Cardiac muscle cell (in vitro differentiated cells and primary cell): Measurements from ENCODE around the gene SUCLG2. TPM values are rescaled to one million over a fixed set of nuclear protein-coding genes. Genes with fewer than 3 reads are reported as not detected.
A peak's percentile ranks its signal among the peaks of the same experiment; 100 is the strongest.

ENCODE experiments used
- DNase-seq, 2 donors: peaks; one replicate each; pipeline versions ENCODE4 v3.0.0 to v3.0.0-alpha.2; 2010 to 2017; ENCODE audit warnings: low read depth in 1 of 2, low spot score in 1 of 2
- H3K27ac ChIP-seq: fragments of 200-600 bp; sonication (generic); 2 replicates; pipeline ENCODE4 v1.5.1; 2016
- H3K27me3 ChIP-seq: fragments of 200-600 bp; sonication (generic); 2 replicates; pipeline ENCODE4 v1.6.0; 2016; ENCODE audit warnings: control low read depth
- H3K36me3 ChIP-seq: fragments of 200-600 bp; sonication (generic); 2 replicates; pipeline ENCODE4 v1.5.1; 2016; ENCODE audit warnings: control low read depth
- H3K4me1 ChIP-seq: fragments of 200-600 bp; sonication (generic); 2 replicates; pipeline ENCODE4 v1.8.1; 2017; ENCODE audit warnings: low read depth, mild to moderate bottlenecking, mixed run types
- H3K4me3 ChIP-seq: fragments of 200-600 bp; sonication (generic); 2 replicates; pipeline ENCODE4 v1.5.1; 2016; ENCODE audit warnings: mild to moderate bottlenecking
- H3K9me3 ChIP-seq: fragments of 200-600 bp; sonication (generic); 2 replicates; pipeline ENCODE4 v1.5.1; 2017; ENCODE audit warnings: low read depth, mild to moderate bottlenecking, control low read depth
- CTCF ChIP-seq: IDR thresholded peaks from 2 replicates; pipeline ENCODE4 v1.5.1; 2012; ENCODE audit warnings: low read depth, mild to moderate bottlenecking, low read length
- polyA plus RNA-seq: library from polyadenylated mRNA; unstranded; fragments of >200 nt; fragmentation: Nextera tagmentation; extraction: Ambion mirVana; gene quantifications from 2 replicates; pipeline ENCODE4 v1.2.1, GENCODE V29; 2016
- total RNA-seq: library from RNA; depleted of rRNA; stranded (reverse); fragments of >200 nt; gene quantifications from 2 replicates; pipeline ENCODE4 v1.2.3, GENCODE V29; 2016

Gene SUCLG2
- total and polyA plus RNA-seq, 2 experiments from 2014 or later = 38.4 to 39.0 TPM

GRCh38 chr3:67516496-67516895 is 137.9 kb downstream of the SUCLG2 start:
- H3K4me1 ChIP-seq = no peaks in the 10 kb centered on the region
- H3K27me3 ChIP-seq = no peaks in the 10 kb centered on the region
- no peak for DNase-seq
- no peak overlapping the region for H3K27ac ChIP-seq
- no peaks in the 10 kb centered on the region for H3K36me3 ChIP-seq
- H3K4me3 ChIP-seq = no peak overlapping the region
- TF ChIP-seq CTCF = no peak
- H3K9me3 ChIP-seq = no peaks in the 10 kb centered on the region

GRCh38 chr3:67515778-67516177 is 138.6 kb downstream of the SUCLG2 start:
- no peak overlapping the region for H3K4me3 ChIP-seq
- DNase-seq = peak; percentile 18 to 35
- no peaks in the 10 kb centered on the region for H3K4me1 ChIP-seq
- H3K27me3 ChIP-seq = no peaks in the 10 kb centered on the region
- H3K9me3 ChIP-seq = no peaks in the 10 kb centered on the region
- no peak overlapping the region for H3K27ac ChIP-seq
- TF ChIP-seq CTCF = no peak
- no peaks in the 10 kb centered on the region for H3K36me3 ChIP-seq

- Histone ChIP-seq H3K36me3 (no peaks in the 10 kb centered on the region), H3K9me3 (no peaks in the 10 kb centered on the region), H3K27ac (no peak overlapping the region), H3K4me3 (no peak overlapping the region), H3K4me1 (no peaks in the 10 kb centered on the region), H3K27me3 (no peaks in the 10 kb centered on the region)
- DNase-seq = no peak
- no peak for TF ChIP-seq CTCF
These were observed 144.8 kb downstream of the SUCLG2 start for GRCh38 chr3:67509471-67510075.

- H3K4me1 ChIP-seq = no peaks in the 10 kb centered on the region
- TF ChIP-seq CTCF = no peak
- H3K36me3 ChIP-seq = no peaks in the 10 kb centered on the region
These were observed 146.8 kb downstream of the SUCLG2 start for GRCh38 chr3:67507584-67507983.

GRCh38 chr3:67500709-67501108 is 153.7 kb downstream of the SUCLG2 start:
- no peak for DNase-seq
- H3K9me3 ChIP-seq = no peaks in the 10 kb centered on the region
- no peak overlapping the region for H3K27ac ChIP-seq
- no peaks in the 10 kb centered on the region for H3K36me3 ChIP-seq
- H3K4me3 ChIP-seq = no peak overlapping the region
- TF ChIP-seq CTCF = no peak
- no peaks in the 10 kb centered on the region for H3K27me3 ChIP-seq
- no peaks in the 10 kb centered on the region for H3K4me1 ChIP-seq

More at GRCh38 chr3:67507584-67507983, 146.8 kb downstream of the SUCLG2 start:
- Histone ChIP-seq H3K9me3 (no peaks in the 10 kb centered on the region), H3K4me3 (no peak overlapping the region), H3K27ac (no peak overlapping the region), H3K27me3 (no peaks in the 10 kb centered on the region)
- DNase-seq = no peak
